ENCODE data around the gene CSGALNACT2.

Gene CSGALNACT2

GRCh38 chr10:43131256-43131655 lies 7.0 kb upstream of the CSGALNACT2 start:
- no peaks in the 10 kb centered on the region for H3K9me3 ChIP-seq (ENCODE audit: control insufficient read depth in 5 of 5, low read length in 5 of 5)
- no peak overlapping the region for H3K4me3 ChIP-seq (ENCODE audit: low read depth in 1 of 5, low read length in 5 of 5)
- no peak overlapping the region for H3K27ac ChIP-seq (ENCODE audit: low read depth, low read length)
- H3K27me3 ChIP-seq (ENCODE audit: control insufficient read depth in 5 of 5, insufficient read depth in 4 of 5, low read length in 5 of 5) = peaks cover 0 to 4% (median 0%) of the 10 kb centered on the region in 5 donors
- no peak overlapping the region for H3K9ac ChIP-seq (ENCODE audit: low read length in 5 of 5)
- H3K4me1 ChIP-seq (ENCODE audit: control insufficient read depth in 5 of 5, insufficient read depth in 5 of 5, low read length in 5 of 5) = peaks cover 0 to 7% (median 0%) of the 10 kb centered on the region in 5 donors
- no peaks in the 10 kb centered on the region for H3K36me3 ChIP-seq (ENCODE audit: control insufficient read depth in 5 of 5, insufficient read depth in 5 of 5, low read length in 5 of 5)

GRCh38 chr10:43131906-43132305 lies 6.3 kb upstream of the CSGALNACT2 start:
- Histone ChIP-seq H3K27me3 (ENCODE audit: control insufficient read depth in 5 of 5, insufficient read depth in 4 of 5, low read length in 5 of 5) (peaks cover 0 to 4% (median 0%) of the 10 kb centered on the region in 5 donors), H3K9ac (ENCODE audit: low read length in 5 of 5) (no peak overlapping the region), H3K4me1 (ENCODE audit: control insufficient read depth in 5 of 5, insufficient read depth in 5 of 5, low read length in 5 of 5) (peaks cover 0 to 7% (median 0%) of the 10 kb centered on the region in 5 donors), H3K27ac (ENCODE audit: low read depth, low read length) (no peak overlapping the region), H3K9me3 (ENCODE audit: control insufficient read depth in 5 of 5, low read length in 5 of 5) (no peaks in the 10 kb centered on the region), H3K4me3 (ENCODE audit: low read depth in 1 of 5, low read length in 5 of 5) (no peak overlapping the region), H3K36me3 (ENCODE audit: control insufficient read depth in 5 of 5, insufficient read depth in 5 of 5, low read length in 5 of 5) (no peaks in the 10 kb centered on the region)

GRCh38 chr10:43132867-43133787 lies 5.1 kb upstream of the CSGALNACT2 start:
- Histone ChIP-seq H3K9me3 (ENCODE audit: control insufficient read depth in 5 of 5, low read length in 5 of 5) (no peaks in the 10 kb centered on the region), H3K4me3 (ENCODE audit: low read depth in 1 of 5, low read length in 5 of 5) (no peak overlapping the region), H3K9ac (ENCODE audit: low read length in 5 of 5) (no peak overlapping the region), H3K4me1 (ENCODE audit: control insufficient read depth in 5 of 5, insufficient read depth in 5 of 5, low read length in 5 of 5) (peaks cover 0 to 19% (median 9%) of the 10 kb centered on the region in 5 donors), H3K27me3 (ENCODE audit: control insufficient read depth in 5 of 5, insufficient read depth in 4 of 5, low read length in 5 of 5) (no peaks in the 10 kb centered on the region), H3K36me3 (ENCODE audit: control insufficient read depth in 5 of 5, insufficient read depth in 5 of 5, low read length in 5 of 5) (no peaks in the 10 kb centered on the region), H3K27ac (ENCODE audit: low read depth, low read length) (no peak overlapping the region)

GRCh38 chr10:43134126-43134905 lies 3.9 kb upstream of the CSGALNACT2 start:
- Histone ChIP-seq H3K27me3 (ENCODE audit: control insufficient read depth in 5 of 5, insufficient read depth in 4 of 5, low read length in 5 of 5) (no peaks in the 10 kb centered on the region), H3K4me3 (ENCODE audit: low read depth in 1 of 5, low read length in 5 of 5) (no peak overlapping the region), H3K36me3 (ENCODE audit: control insufficient read depth in 5 of 5, insufficient read depth in 5 of 5, low read length in 5 of 5) (no peaks in the 10 kb centered on the region), H3K4me1 (ENCODE audit: control insufficient read depth in 5 of 5, insufficient read depth in 5 of 5, low read length in 5 of 5) (peaks cover 0 to 22% (median 16%) of the 10 kb centered on the region in 5 donors), H3K27ac (ENCODE audit: low read depth, low read length) (no peak overlapping the region), H3K9ac (ENCODE audit: low read length in 5 of 5) (no peak overlapping the region), H3K9me3 (ENCODE audit: control insufficient read depth in 5 of 5, low read length in 5 of 5) (no peaks in the 10 kb centered on the region)

GRCh38 chr10:43135064-43135463 lies 3.2 kb upstream of the CSGALNACT2 start:
- H3K36me3 ChIP-seq (ENCODE audit: control insufficient read depth in 5 of 5, insufficient read depth in 5 of 5, low read length in 5 of 5) = no peaks in the 10 kb centered on the region
- no peak overlapping the region for H3K27ac ChIP-seq (ENCODE audit: low read depth, low read length)
- H3K9me3 ChIP-seq (ENCODE audit: control insufficient read depth in 5 of 5, low read length in 5 of 5) = no peaks in the 10 kb centered on the region

GRCh38 chr10:43135656-43136055 lies 2.6 kb upstream of the CSGALNACT2 start:
- Histone ChIP-seq H3K4me3 (ENCODE audit: low read depth in 1 of 5, low read length in 5 of 5) (no peak overlapping the region), H3K36me3 (ENCODE audit: control insufficient read depth in 5 of 5, insufficient read depth in 5 of 5, low read length in 5 of 5) (no peaks in the 10 kb centered on the region), H3K9ac (ENCODE audit: low read length in 5 of 5) (no peak overlapping the region), H3K27ac (ENCODE audit: low read depth, low read length) (no peak overlapping the region), H3K4me1 (ENCODE audit: control insufficient read depth in 5 of 5, insufficient read depth in 5 of 5, low read length in 5 of 5) (peaks cover 0 to 30% (median 22%) of the 10 kb centered on the region in 5 donors), H3K27me3 (ENCODE audit: control insufficient read depth in 5 of 5, insufficient read depth in 4 of 5, low read length in 5 of 5) (no peaks in the 10 kb centered on the region), H3K9me3 (ENCODE audit: control insufficient read depth in 5 of 5, low read length in 5 of 5) (no peaks in the 10 kb centered on the region)

More at GRCh38 chr10:43135064-43135463, 3.2 kb upstream of the CSGALNACT2 start:
- no peak overlapping the region for H3K4me3 ChIP-seq (ENCODE audit: low read depth in 1 of 5, low read length in 5 of 5)
- no peaks in the 10 kb centered on the region for H3K27me3 ChIP-seq (ENCODE audit: control insufficient read depth in 5 of 5, insufficient read depth in 4 of 5, low read length in 5 of 5)
- no peak overlapping the region for H3K9ac ChIP-seq (ENCODE audit: low read length in 5 of 5)
- peaks cover 0 to 29% (median 22%) of the 10 kb centered on the region in 5 donors for H3K4me1 ChIP-seq (ENCODE audit: control insufficient read depth in 5 of 5, insufficient read depth in 5 of 5, low read length in 5 of 5)

- Histone ChIP-seq H3K9me3 (ENCODE audit: control insufficient read depth in 5 of 5, low read length in 5 of 5) (no peaks in the 10 kb centered on the region), H3K27ac (ENCODE audit: low read depth, low read length) (no peak overlapping the region), H3K27me3 (ENCODE audit: control insufficient read depth in 5 of 5, insufficient read depth in 4 of 5, low read length in 5 of 5) (no peaks in the 10 kb centered on the region), H3K9ac (ENCODE audit: low read length in 5 of 5) (no peak overlapping the region), H3K4me1 (ENCODE audit: control insufficient read depth in 5 of 5, insufficient read depth in 5 of 5, low read length in 5 of 5) (peaks cover 0 to 33% (median 22%) of the 10 kb centered on the region in 5 donors), H3K4me3 (ENCODE audit: low read depth in 1 of 5, low read length in 5 of 5) (no peak overlapping the region), H3K36me3 (ENCODE audit: control insufficient read depth in 5 of 5, insufficient read depth in 5 of 5, low read length in 5 of 5) (no peaks in the 10 kb centered on the region)
These were observed 1.8 kb upstream of the CSGALNACT2 start for GRCh38 chr10:43136432-43136831.

- Histone ChIP-seq H3K9ac (ENCODE audit: low read length in 5 of 5) (peak overlapping the region; percentile 19 to 87 (median 80)), H3K9me3 (ENCODE audit: control insufficient read depth in 5 of 5, low read length in 5 of 5) (no peaks in the 10 kb centered on the region), H3K4me1 (ENCODE audit: control insufficient read depth in 5 of 5, insufficient read depth in 5 of 5, low read length in 5 of 5) (peaks cover 0 to 33% (median 22%) of the 10 kb centered on the region in 5 donors), H3K27ac (ENCODE audit: low read depth, low read length) (peak overlapping the region; percentile 89), H3K4me3 (ENCODE audit: low read depth in 1 of 5, low read length in 5 of 5) (peak overlapping the region; percentile 44 to 94 (median 92)), H3K36me3 (ENCODE audit: control insufficient read depth in 5 of 5, insufficient read depth in 5 of 5, low read length in 5 of 5) (no peaks in the 10 kb centered on the region), H3K27me3 (ENCODE audit: control insufficient read depth in 5 of 5, insufficient read depth in 4 of 5, low read length in 5 of 5) (no peaks in the 10 kb centered on the region)
These were observed 1.1 kb upstream of the CSGALNACT2 start for GRCh38 chr10:43136995-43137716.

GRCh38 chr10:43137717-43138020 lies 576 bp upstream of the CSGALNACT2 start:
- Histone ChIP-seq H3K27me3 (ENCODE audit: control insufficient read depth in 5 of 5, insufficient read depth in 4 of 5, low read length in 5 of 5) (no peaks in the 10 kb centered on the region), H3K36me3 (ENCODE audit: control insufficient read depth in 5 of 5, insufficient read depth in 5 of 5, low read length in 5 of 5) (no peaks in the 10 kb centered on the region), H3K4me3 (ENCODE audit: low read depth in 1 of 5, low read length in 5 of 5) (peak overlapping the region; percentile 82 to 94 (median 92)), H3K9ac (ENCODE audit: low read length in 5 of 5) (peak overlapping the region; percentile 51 to 87 (median 80)), H3K9me3 (ENCODE audit: control insufficient read depth in 5 of 5, low read length in 5 of 5) (no peaks in the 10 kb centered on the region), H3K4me1 (ENCODE audit: control insufficient read depth in 5 of 5, insufficient read depth in 5 of 5, low read length in 5 of 5) (peaks cover 0 to 33% (median 22%) of the 10 kb centered on the region in 5 donors), H3K27ac (ENCODE audit: low read depth, low read length) (peak overlapping the region; percentile 89)

All from subcutaneous abdominal adipose tissue (tissue), 5 donors.